Keratinocyte (primary cell): ENCODE results near the gene TMEM150A.

ENCODE experiments used
- CTCF ChIP-seq, 3 experiments: IDR thresholded peaks in 1 of 3; conservative IDR thresholded peaks in 1 of 3; optimal IDR thresholded peaks in 1 of 3; 2 replicates in 2 of 3; 3 replicates in 1 of 3; pipeline versions ENCODE3 to v1.5.1; 2011; ENCODE audit warnings: low read length in 3 of 3, mild to moderate bottlenecking in 3 of 3, moderate library complexity in 2 of 3, control low read depth in 1 of 3, inconsistent platforms in 1 of 3; ENCODE audit not compliant: insufficient read depth in 2 of 3; ENCODE audit errors: extremely low read depth in 1 of 3
- EZH2 ChIP-seq: IDR thresholded peaks from one replicate; pipeline ENCODE4 v1.6.1; 2012; ENCODE audit warnings: inconsistent platforms, mild to moderate bottlenecking, low read length, moderate library complexity

- TF ChIP-seq CTCF (optimal IDR thresholded peaks at IDR 0.05 in 1 of 3, IDR thresholded peaks at IDR 0.05 in 1 of 3, conservative IDR thresholded peaks at IDR 0.05 in 1 of 3; ENCODE audit: extremely low read depth in 1 of 3, insufficient read depth in 2 of 3, low read length in 3 of 3) (no peak), EZH2 (no peak)
Observed at GRCh38 chr2:85558160-85558559, 44.3 kb downstream of the TMEM150A start.
